ENCODE data around the gene IBA57. TPM values are rescaled to one million over a fixed set of nuclear protein-coding genes. Genes with fewer than 3 reads are reported as not detected.

The IBA57 gene
- polyA plus RNA-seq, 2 of the 4 experiments (the other 2 are of a cell fraction) = 1.5 to 2.2 TPM

DNA sequence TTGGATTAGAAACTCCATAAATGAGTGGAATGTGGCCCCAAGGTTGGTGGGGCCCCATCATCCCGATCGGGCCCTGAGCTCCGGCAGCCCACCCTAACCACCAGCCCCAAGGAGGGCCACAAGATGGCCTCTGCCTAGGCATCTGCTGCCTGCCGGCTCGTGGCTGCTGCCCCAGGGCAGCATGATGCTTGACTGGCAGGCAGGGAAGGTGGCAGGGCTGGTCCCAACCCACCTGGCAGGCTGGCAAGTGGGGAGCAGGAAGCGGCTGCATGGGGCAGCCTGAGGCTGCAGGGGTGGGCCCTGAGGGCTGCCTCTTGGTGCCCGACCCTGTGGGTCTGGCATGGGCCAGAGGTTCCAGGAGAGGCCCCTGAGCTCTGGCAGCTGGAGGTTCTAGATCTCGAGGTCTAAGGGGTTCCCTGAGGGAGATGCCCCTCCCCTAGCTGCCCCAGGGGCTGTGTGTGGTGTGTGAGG is 16.6 kb upstream of the IBA57 start:
- H3K4me1 ChIP-seq = peaks cover 5% of the 10 kb centered on the region; the same call in 1 of the 3 replicates
- no peak overlapping the region; a peak in 1 of 6 replicates for H3K27ac ChIP-seq
- H3K4me2 ChIP-seq = no peak overlapping the region
- 74% methylated on average over 8 of the region's 8 CpGs for WGBS (ENCODE audit: missing lambda C conversion rate)
- ATAC-seq (no peak; a peak in 1 of 6 replicates), FAIRE-seq (no peak), DNase-seq (ENCODE audit: low read depth in 1 of 2, low spot score in 1 of 2) (no peak)
- no peak for TF ChIP-seq RCOR1 (IDR thresholded peaks at IDR 0.05; ENCODE audit: low read depth, low read length)
- H3K9me3 ChIP-seq = no peaks in the 10 kb centered on the region
- POLR2A ChIA-PET = interaction anchor here (1.0 kb wide), 1 partner anchor 16 kb away, joined by 7 read pairs; the partner anchor contains the start of gene IBA57
- no peak overlapping the region for H3K4me3 ChIP-seq
- CTCF ChIA-PET = interaction anchor here (0.9 to 2.6 kb wide), 3 partner anchors 16 to 18 kb away, joined by 3 to 9 read pairs (median 3); partner anchors contain the start of gene IBA57

DNA sequence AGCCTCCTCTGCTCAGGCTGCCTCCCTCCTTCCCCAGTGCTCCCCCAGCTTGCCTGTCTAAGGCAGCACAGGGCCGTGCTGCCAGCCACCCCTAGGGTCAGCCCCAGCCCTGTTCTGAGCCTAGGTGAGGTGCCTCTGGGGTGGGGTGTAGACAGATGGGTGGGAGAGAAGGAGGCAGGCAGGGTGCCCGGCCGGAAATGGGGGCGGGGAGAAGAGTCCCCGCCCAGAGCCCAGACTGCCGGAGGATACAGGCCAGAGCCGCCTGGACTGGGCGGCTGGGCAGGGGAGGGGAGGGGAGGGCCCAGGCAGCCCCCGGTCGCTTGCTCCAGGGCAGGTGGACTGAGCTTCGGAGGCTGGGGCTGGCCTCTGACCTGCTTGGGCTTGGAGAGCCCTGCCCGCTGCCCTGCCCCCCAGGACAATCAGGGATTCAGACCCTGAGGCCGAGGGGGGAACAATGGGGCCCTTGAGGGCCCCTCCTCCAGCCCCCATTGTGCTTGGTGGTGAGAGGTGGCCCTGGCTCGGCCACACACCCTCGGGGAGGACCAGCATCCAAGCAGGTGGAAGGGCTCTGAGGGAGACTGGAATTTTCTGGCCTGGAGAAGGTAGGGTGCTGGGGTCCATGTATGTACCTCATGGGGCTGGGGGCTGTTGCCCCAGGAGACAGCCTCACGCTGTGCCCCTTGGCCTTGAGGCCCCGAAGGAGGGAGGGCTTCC is 16.0 kb upstream of the IBA57 start, which contains the start of gene GJC2:
Gene GJC2 (plus strand): TSS at position 525 of the 714 bp plus-strand sequence. CDS start 7,829 bp downstream, outside the sequence.
- no peak within 1 kb of the TSS for H3K4me2 ChIP-seq
- no peak for DNase-seq (ENCODE audit: low read depth in 1 of 2, low spot score in 1 of 2)
- 83% methylated on average over 11 of the region's 17 CpGs for WGBS (ENCODE audit: missing lambda C conversion rate)
- POLR2A ChIA-PET = interaction anchor here (1.0 to 1.6 kb wide), 2 partner anchors 10 to 16 kb away, joined by 4 to 7 read pairs; partner anchors contain the start of gene IBA57
- TF ChIP-seq RFX5 (IDR thresholded peaks at IDR 0.05) (no peak), KDM1A (IDR thresholded peaks at IDR 0.05; ENCODE audit: low read depth) (no peak), ZFP36 (IDR thresholded peaks at IDR 0.05; ENCODE audit: borderline replicate concordance, partially characterized antibody) (no peak), NR3C1 (IDR thresholded peaks at IDR 0.05) (no peak), MYC (IDR thresholded peaks at IDR 0.05; ENCODE audit: borderline replicate concordance, low read length) (no peak), HDAC2 (IDR thresholded peaks at IDR 0.05) (no peak), RNF2 (IDR thresholded peaks at IDR 0.05; ENCODE audit: borderline replicate concordance, low read depth) (no peak), CHD2 (IDR thresholded peaks at IDR 0.05; ENCODE audit: low read length, partially characterized antibody) (no peak), MAZ (IDR thresholded peaks at IDR 0.05; ENCODE audit: borderline replicate concordance, low read depth, low read length) (no peak), CBX8 (IDR thresholded peaks at IDR 0.05) (no peak), NFE2L2 (conservative IDR thresholded peaks at IDR 0.05; ENCODE audit: low read length) (no peak), EHMT2 (IDR thresholded peaks at IDR 0.05; ENCODE audit: low read depth) (no peak), ZSCAN20 (CRISPR knock-in tag; IDR thresholded peaks at IDR 0.05) (no peak), GATA3 (IDR thresholded peaks at IDR 0.05; ENCODE audit: borderline replicate concordance) (no peak)
- TF ChIP-seq, protein P1, sequence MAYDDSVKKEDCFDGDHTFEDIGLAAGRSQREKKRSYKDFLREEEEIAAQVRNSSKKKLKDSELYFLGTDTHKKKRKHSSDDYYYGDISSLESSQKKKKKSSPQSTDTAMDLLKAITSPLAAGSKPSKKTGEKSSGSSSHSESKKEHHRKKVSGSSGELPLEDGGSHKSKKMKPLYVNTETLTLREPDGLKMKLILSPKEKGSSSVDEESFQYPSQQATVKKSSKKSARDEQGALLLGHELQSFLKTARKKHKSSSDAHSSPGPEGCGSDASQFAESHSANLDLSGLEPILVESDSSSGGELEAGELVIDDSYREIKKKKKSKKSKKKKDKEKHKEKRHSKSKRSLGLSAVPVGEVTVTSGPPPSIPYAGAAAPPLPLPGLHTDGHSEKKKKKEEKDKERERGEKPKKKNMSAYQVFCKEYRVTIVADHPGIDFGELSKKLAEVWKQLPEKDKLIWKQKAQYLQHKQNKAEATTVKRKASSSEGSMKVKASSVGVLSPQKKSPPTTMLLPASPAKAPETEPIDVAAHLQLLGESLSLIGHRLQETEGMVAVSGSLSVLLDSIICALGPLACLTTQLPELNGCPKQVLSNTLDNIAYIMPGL (CRISPR knock-in tag; IDR thresholded peaks at IDR 0.05; ENCODE audit: borderline replicate concordance) = no peak
- TF ChIP-seq, protein P2, sequence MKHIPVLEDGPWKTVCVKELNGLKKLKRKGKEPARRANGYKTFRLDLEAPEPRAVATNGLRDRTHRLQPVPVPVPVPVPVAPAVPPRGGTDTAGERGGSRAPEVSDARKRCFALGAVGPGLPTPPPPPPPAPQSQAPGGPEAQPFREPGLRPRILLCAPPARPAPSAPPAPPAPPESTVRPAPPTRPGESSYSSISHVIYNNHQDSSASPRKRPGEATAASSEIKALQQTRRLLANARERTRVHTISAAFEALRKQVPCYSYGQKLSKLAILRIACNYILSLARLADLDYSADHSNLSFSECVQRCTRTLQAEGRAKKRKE (CRISPR knock-in tag; IDR thresholded peaks at IDR 0.05; ENCODE audit: low read depth) = no peak
- ATAC-seq = peak in 1 of 2 experiments; percentile 8; a peak in 3 of 6 replicates
- H3K4me3 ChIP-seq = no peak within 1 kb of the TSS
- no peaks in the 10 kb centered on the region for H3K9me3 ChIP-seq
- H3K27ac ChIP-seq = peak within 1 kb of the TSS in 1 of 2 experiments; percentile 21; a peak in 1 of 6 replicates
- peaks cover 5% of the 10 kb centered on the region; the same call in 1 of the 3 replicates for H3K4me1 ChIP-seq
- CTCF ChIA-PET = interaction anchor here (1.1 to 2.6 kb wide), 2 partner anchors 17 to 19 kb away, joined by 3 to 9 read pairs; partner anchors contain the start of gene IBA57
- no peak for FAIRE-seq

DNA sequence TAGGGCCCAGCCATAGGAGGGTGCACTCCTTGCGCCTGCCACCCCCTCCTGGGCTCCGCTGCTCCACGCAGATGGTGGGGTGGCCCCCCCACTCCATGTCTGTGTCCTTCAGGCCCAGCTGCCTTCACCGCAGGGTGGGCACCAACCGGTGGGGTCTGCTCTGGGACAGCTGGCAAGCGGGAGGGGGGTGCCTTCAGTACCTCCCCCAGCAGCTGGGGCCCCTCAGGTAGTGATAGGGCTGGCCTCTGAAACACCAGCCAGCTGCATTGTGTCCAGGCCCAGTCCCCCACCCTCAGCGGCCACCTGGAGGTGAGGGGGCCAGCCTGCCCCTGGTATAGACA is 15.5 kb upstream of the IBA57 start:
- Histone ChIP-seq H3K4me3 (no peak overlapping the region), H3K27ac (no peak overlapping the region)
- POLR2A ChIA-PET = interaction anchor here (1.6 kb wide), 1 partner anchor 10 kb away, joined by 4 read pairs; no protein-coding TSS in a partner anchor

More for the DNA sequence above, 15.5 kb upstream of the IBA57 start:
- TF ChIP-seq EHMT2 (IDR thresholded peaks at IDR 0.05; ENCODE audit: low read depth) (no peak), RFX5 (IDR thresholded peaks at IDR 0.05) (no peak), HOXB5 (CRISPR knock-in tag; IDR thresholded peaks at IDR 0.05) (no peak), FOXS1 (CRISPR knock-in tag; IDR thresholded peaks at IDR 0.05) (no peak), TP53 (CRISPR knock-in tag; IDR thresholded peaks at IDR 0.05) (no peak), HOXA7 (CRISPR knock-in tag; IDR thresholded peaks at IDR 0.05) (no peak), NPAS2 (CRISPR knock-in tag; IDR thresholded peaks at IDR 0.05; ENCODE audit: borderline replicate concordance) (no peak), MAFK (IDR thresholded peaks at IDR 0.05; ENCODE audit: partially characterized antibody) (no peak), KDM1A (IDR thresholded peaks at IDR 0.05; ENCODE audit: low read depth) (no peak)
- TF ChIP-seq, protein P3, sequence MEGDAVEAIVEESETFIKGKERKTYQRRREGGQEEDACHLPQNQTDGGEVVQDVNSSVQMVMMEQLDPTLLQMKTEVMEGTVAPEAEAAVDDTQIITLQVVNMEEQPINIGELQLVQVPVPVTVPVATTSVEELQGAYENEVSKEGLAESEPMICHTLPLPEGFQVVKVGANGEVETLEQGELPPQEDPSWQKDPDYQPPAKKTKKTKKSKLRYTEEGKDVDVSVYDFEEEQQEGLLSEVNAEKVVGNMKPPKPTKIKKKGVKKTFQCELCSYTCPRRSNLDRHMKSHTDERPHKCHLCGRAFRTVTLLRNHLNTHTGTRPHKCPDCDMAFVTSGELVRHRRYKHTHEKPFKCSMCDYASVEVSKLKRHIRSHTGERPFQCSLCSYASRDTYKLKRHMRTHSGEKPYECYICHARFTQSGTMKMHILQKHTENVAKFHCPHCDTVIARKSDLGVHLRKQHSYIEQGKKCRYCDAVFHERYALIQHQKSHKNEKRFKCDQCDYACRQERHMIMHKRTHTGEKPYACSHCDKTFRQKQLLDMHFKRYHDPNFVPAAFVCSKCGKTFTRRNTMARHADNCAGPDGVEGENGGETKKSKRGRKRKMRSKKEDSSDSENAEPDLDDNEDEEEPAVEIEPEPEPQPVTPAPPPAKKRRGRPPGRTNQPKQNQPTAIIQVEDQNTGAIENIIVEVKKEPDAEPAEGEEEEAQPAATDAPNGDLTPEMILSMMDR (IDR thresholded peaks at IDR 0.05) = no peak
- DNase-seq (ENCODE audit: low read depth in 1 of 2, low spot score in 1 of 2) = no peak
- FAIRE-seq = no peak
- no peaks in the 10 kb centered on the region for H3K9me3 ChIP-seq
- no peak overlapping the region for H3K4me2 ChIP-seq
- peak in 1 of 2 experiments; percentile 2; a peak in 2 of 6 replicates for ATAC-seq
- WGBS (ENCODE audit: missing lambda C conversion rate) = 100% methylated on average over 3 of the region's 7 CpGs
- peaks cover 5% of the 10 kb centered on the region; the same call in 1 of the 3 replicates for H3K4me1 ChIP-seq
- CTCF ChIA-PET = interaction anchor here (1.6 to 8.2 kb wide), 2 partner anchors 9 to 16 kb away, joined by 5 to 89 read pairs; partner anchors contain the start of gene IBA57

Data from A549 (cell line).